HG03060 (cell line): Measurements from ENCODE around the gene IPO4.

ENCODE experiments used
- ATAC-seq: cut with Tn5 transposase; IDR thresholded peaks from one replicate; pipeline ENCODE4 v1.9.1; 2021; ENCODE audit warnings: low read depth, moderate number of reproducible peaks; ENCODE audit not compliant: unreplicated experiment

The IPO4 gene

DNA sequence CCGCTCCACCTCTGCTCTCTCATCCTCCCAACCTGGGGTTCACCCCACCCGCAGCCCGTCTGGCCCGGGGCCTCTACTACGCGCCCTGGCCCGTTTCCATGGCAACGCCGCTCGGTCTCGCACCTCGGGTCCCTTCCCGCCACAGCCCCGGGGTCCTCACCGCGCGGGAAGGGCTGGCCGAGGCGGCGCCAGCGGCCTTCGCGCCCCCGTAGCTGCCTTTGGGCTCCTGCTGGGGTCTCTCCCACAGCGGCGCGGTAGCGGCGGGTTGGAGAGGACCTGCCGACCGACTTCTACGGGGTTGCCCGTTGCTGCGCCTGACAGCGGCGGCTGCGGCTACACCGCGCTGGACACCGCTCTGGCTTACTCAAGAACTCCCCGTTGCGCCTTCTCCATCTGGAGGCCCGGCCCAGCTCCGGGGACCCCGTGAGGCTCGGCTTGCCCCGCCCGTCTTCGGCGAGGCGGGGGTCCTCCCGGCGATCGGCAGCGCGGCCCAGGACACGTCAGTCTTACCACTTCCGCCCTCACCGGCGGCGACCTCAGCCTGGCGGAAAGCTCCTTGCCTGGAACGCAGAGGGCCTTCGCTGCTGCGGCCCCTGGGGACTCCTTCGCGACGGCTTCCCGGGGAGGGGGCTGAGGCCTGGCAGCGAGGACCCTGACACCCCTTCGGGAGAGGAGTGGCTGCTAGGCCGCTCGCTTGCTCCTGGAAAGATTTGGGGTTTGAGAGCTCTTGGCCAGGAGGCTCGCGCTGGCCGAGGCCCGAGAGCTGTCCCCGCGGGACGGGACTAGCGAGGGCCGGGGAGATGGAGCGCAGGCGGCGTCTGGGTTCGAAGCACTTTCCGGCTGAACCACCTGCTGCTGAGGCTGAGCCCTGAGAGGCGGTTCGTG lies 6.8 kb upstream of the IPO4 start, which contains the start of gene TM9SF1:
TSS of gene TM9SF1 (minus strand) at position 256 of the 885 bp plus-strand sequence. CDS start 422 bp downstream, outside the sequence.
- ATAC-seq: peak; percentile 51

DNA sequence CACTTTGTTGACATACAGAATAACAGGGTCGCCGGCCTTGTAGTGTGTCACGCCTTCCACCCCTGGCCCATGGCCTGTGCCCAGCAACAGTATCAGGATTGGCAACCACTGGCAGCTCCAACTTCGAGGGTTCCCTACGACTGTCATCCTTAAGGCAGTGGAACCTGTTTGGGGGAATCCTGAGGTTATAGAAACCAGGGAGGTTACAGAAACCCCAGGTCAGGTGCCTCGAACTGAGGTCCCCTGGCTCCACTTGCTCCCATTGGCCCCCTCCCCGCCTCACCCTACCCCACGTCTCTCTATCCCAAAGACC lies 6.2 kb upstream of the IPO4 start:
- no peak for ATAC-seq

DNA sequence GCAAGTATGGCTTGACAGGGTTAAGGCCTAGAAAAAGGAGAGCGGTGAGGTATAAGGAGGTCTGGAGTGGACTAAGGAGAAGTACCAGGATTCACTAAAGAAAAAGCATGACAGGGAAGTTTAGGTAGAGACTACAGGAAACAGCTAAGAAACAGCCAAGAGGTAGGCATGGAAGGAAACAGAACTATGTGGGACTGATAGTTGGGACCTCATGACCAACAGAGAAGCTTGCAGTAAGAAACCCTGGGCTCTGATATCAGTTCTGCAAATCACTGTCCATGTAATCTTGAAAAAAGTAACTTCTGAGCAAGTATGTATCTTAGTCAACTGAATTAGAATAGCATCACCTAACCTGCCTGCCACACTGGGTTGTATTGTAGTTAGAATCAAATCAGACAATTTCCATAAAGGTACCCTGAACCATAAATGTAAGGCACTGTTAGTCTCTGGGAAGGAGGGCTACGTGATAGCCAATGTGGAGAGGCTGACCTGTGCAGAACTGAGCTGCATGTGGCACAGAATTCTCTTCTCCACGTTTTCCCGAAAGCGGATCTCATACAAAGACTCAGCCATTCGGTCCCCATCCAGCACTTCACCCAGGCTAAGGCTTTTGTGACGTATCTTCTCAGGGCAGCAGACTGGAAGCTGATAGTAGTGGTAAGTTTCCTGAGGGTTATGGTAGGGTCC lies 5.7 kb upstream of the IPO4 start:
- no peak for ATAC-seq

DNA sequence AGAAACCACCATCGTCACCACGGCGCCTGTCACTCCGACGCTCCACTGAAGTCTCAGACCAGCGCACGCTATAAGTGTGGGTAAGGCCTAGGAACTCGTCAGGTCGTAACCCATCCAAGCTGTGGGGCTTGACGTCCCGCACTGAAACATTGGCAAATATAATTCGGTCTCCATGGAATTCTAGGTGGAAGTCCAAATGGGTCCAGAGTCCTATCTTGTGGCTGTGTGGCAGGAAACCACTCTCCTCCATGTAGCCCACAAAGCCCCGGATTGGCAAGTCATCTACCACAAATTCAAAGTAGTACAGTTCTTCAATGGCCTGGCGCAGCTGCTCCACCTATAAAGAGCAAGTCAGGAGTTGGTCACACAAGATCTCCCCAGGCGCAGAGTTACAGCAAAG lies 4.3 kb upstream of the IPO4 start:
- no peak for ATAC-seq

DNA sequence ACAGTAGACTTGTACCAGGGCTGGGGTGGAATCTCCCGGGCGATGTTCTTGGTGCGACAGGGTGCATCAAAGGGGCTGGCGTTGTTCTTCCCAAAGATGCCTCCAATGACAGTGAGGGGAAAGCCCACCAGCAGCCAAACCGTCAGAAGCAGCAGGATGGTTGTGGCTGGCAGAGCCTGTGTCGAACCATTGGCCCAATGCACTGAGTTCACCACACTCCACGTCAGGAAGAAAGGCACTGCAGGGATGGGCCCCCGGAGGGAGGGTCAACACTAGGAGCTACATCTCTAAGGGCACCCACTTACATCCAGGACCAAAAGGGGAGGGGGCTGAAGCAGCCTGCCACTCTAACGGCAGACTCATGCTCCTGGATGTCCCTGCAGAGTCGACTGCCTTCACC lies 1.8 kb upstream of the IPO4 start:
- ATAC-seq: no peak

DNA sequence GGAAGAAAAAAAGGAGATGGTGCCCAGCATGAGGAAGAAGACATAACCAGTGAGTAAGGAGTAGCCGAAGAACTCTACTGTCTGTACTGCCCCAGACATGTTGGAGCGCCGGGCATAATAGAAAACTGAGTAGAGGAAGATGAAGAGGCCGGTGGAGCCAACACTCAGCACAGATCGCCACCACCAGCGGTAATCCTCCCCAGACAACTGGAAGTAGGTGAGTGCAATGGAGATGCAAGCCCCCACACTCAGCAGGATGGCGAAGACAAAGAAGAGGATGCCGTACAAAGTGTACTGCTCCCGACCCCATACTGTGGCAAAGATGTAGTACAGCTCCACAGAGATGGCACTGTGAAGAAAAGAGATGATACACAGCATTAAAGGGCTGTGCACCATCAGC lies 844 bp upstream of the IPO4 start:
- no peak for ATAC-seq

DNA sequence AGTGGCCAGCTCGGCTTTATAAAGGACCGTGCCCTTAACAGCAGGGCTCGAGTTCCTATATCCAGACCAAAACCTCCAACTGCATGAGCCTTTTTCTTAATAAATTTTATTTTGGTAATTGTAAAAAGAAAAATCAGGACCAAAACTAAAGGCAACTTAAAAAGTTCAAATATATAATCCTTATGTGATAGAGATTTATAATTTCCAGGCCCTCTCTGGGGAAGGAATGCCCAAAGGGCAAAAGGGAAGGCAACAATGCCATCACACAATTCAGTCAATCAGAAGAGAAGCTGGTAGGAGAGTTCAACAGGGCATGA lies 401 bp upstream of the IPO4 start:
- ATAC-seq: no peak

DNA sequence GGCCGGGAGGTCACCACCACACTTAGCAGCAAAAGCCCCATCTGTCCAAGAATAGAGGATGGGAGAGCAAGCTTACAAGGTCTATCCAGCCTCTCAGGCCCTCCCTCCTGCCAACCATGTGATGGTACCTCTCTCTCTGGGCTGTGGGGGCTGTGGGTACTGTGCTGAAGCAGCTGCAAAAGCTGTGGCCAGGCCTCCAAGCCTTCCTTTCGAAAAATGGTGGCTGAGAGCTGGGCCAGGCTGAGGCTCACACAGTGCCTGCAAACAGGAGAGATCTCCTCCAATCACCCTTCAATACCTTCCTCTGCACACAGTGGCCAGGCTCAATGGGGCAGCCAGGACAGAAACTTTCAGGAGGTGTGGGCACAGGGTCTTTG lies 1.1 kb downstream of the IPO4 start:
- ATAC-seq: no peak

DNA sequence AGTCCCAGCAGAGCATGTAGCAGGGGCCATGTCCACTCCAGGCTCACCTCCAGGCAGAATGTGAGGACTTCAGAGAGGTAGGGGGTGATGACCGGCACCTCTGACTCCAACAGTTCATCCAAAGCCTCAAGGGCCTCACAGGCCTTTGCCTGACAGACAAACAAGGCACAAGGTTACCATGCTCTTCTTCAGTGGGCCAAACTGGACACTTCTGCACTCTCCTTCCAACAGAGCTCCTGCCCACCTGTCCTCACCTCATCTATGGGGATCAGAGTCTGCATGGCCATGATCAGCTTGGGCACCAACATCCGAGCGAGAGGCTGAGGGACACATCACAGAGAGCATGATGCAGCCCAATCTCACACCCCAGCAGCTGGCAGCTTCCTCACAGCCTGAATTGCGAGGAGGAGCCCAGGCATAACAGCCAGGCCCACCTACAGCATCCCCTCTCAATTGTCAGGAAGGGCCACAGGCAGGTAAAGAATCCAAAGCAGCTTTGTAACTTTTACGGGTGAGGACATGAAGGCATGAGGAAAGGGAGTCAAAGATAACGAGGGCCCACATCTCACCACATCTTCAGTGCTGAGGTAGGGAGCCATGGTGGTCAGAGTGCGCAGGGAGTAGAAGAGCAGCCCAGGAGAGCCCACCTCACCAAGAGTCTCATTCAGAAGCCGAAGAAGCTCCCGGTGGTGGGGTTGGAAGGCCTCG lies 1.6 kb downstream of the IPO4 start:
- no peak for ATAC-seq

DNA sequence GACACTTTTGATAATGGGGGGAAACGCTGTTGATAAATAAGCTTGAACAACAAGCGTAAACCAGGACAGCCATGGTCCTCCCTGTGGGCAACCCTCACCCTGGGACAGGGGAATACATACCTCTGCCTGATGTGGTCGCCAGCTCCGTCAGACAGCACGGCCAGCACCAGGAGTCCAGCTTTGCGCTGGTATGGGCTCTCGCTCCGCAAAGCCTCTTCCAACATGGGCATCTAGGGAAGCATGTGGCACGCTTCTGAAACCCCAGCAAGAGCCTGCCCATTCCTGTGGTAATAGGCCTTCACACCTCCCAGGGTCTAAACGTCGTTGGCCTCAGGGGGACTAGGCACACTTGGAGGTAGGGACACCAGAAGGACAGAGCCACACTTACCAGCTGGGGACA lies 2.9 kb downstream of the IPO4 start:
- no peak for ATAC-seq

DNA sequence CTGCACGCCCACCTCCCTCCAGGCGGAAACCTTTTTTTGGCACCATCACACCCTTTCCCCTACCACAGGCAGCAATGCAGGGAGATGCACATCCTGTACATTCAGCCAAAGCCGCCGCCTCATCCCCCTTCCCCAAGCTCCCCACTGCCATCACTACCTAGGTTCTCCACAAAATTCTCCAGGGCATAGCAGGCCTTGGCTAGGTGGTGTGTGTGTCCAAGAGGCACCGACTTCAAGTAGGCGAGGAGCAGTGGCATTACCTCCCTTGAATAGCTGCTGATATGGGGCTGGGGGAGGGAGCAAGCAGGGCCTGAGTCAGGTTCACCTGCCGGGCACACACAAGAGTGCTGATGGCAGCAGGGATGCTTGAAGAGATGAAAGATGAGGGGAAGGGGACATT lies 3.6 kb downstream of the IPO4 start:
- ATAC-seq: no peak

DNA sequence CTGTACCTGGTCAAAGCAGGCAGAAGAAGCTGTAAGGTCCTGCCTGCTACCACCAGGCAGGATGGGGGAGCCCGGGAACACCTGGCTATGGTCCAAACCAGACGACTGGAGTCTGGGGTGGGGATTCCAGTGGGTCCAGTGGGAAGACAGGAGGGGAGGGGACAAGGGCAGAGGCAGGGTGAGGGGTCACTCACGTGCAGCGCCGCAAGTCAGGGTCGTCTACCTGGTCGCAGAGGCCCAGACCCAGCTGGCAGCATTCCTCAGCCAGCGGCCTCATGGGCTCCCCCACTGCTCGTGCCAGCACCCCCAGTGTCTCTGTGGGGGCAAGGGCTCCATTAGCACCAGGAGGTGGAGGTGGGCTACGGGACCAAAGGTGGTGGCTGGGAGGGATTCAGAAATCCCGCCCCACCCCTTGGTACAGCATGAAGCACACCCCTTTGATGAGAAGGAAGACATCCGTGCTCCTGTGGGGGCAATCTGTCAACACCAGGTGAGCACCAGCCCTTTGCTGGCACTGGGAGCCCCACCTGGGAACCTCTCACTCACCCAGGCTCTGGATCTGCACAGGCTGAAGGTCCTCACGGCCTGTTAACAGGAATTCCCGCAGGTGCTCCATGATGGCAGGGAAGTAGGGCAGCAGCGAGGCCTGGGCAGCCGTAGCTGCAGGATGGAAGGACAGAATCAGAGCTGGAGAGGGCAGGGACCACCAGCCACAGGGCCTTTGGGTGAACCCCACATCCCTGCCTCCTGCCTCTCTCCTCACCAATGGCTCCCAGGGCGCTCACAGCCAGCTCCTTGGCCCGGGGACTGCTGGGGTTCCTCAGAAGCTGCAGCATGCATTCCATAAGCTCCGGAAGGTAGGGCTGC lies 4.3 kb downstream of the IPO4 start:
- ATAC-seq: no peak

DNA sequence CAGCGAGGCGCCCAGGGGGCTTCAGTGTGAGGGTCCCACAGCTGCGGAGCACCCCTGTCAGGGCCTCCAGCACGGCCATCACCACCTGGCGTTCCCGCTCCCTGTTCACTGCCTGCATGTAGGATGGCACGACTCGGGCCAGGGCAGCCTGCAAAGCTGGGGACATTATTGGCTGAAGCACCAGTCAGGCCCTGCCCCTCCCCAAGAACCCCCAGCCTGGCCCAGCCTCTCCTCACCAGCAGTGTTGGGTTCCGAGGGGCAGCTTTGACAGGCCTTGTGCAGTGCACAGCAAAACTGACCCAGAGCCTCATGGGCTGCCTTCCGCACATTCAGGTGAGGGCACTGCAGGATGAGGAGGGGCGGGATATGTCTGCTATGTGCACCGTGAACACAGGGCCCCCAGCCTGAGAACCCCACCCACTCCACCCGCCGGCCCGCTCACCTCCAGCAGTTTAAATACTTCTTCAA lies 5.6 kb downstream of the IPO4 start:
- no peak for ATAC-seq

DNA sequence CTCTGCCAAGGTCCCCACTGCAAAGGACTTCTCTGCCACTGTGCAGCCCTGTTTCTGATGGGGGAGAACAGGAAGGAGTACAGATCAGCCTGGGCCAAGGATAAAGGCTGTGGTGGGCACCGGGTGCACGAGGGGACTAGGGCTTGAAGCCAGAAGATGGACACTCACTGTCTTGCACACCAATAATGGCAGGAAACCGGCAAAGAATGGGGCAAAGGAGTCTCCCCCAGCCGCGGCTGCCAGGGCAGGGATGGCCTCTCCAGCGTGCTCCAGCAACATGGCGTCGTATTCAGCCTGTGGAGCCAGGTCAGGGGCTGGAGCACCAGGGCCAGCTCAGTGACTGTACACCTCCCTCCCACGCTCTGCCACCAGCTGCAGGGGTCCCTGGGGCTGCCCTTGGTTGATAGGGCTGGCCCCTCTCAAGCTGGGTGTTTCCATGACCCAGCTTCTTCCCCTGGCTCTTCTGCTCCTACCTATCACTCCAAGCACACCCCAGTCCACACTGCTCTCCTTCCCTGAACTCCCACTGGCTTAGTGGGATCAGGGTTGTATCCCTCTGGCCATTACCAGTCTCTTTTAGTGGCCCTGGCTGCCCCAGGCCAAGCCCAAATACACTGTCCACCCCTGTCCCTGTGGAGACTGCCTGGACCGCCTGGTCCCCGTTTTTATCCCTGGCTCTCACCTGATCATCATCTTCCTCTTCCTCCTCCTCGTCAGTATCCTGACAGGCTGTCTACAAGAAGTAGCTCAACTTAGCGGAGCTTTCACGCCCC lies 6.3 kb downstream of the IPO4 start:
- ATAC-seq: no peak

DNA sequence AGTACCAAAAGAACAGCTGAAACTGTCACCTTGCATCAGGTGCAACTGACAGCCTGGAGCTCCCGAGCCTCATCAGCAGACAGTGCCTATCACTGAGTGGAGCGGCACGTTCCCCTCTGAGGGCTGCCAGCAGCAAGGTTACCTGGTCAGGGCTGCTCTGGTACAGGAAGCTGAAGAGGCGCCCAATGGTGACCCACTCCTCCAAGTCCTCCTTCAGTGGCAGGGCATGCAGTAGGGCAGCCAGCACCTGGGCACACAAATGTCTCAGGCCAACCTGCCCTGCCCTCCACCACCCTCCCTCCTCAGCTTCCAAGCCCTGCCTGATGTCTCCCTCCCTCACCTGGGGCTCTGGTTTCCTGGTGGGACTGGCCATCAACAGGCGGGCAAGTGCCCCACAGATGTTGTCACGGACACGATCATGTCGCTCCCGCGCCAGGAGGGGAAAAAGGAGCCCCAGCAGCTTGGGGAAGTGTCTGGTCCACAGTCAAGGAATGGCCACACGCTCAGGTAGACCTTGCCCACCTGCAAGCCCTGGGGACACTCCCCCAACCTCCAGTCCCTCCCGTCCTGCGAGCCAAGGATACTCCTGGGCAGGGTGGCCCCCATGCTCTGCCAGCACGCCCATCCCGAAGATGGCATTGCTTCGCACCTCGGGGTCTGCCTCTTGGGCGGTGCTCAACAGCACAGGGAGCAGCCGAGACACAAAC lies 7.1 kb downstream of the IPO4 start:
- no peak for ATAC-seq

DNA sequence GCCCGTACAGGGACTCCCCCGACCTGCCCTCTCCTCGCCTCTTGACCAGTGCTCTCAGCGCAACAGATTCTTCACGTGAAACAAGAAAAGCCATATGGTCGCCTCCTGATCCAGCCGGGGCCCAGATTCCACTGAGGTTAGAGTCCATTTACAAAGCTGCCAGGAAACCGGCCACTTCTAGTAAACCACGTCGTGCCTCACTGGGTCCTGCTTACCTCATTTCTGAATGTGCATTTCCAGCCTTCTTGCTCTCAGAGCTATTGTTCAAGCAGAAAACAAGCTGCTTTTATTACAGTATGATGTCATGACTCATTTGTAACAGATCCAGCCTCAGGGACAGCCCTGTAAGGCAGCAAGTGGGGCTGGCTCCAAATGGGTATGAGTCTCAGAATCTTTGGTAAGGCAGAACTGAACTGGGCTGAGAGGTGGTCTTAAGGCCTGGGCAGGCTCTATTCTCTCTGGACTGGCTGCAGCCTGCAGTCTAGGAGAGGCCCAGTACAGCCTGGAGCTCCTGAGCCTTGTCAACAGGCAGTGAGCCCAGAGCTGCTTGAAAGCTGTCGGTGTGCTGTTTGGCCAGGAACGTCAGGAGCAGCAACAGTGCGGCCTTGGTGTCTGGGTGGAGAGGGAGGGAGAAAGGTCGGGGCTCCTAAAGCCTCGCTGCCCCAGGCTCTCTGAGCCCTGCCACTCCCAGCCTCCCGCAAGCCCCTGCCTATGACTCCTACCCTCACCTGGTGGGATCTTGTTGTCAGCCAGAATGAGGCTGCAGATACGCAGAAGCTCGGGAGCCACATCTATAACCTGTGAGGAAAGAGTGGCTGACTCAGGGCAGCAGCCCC lies 8.4 kb downstream of the IPO4 start:
- no peak for ATAC-seq

DNA sequence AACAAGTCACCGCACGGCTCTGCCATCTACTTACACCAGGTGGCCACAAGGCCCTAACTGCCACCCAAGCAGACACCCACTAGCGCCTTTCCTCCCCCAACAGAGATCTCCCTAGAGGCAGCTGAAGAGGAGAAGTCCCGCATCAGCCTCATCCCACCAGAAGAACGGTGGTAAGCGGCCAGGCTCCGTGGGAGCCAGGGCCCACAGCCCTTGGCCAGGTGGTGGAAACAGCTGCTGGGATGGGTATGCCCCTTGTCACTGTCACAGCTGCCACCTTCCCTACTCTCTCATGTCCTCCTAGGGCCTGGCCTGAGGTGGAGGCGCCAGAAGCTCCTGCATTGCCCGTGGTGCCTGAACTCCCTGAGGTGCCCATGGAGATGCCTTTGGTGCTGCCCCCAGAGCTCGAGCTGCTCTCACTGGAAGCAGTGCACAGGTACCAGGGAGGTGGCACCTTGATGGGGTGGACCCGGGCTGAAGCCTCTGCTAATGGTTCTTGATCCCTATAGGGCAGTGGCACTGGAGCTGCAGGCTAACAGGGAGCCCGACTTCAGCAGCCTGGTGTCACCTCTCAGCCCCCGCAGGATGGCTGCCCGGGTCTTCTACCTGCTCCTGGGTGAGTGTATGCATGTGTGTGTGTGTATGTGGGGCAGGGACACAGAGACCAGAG lies 9.2 kb downstream of the IPO4 start:
- ATAC-seq: no peak
